RWPE2 (cell line): ENCODE measurements around the gene TMCC3.
A peak's percentile ranks its signal among the peaks of the same experiment; 100 is the strongest.

Experiments used
- ATAC-seq: fragments of 200-7000 bp; cut with Tn5 transposase; 3 replicates; pipeline ENCODE4 v1.9.1; 2021; ENCODE audit warnings: low read depth
- DNase-seq: peaks from one replicate; pipeline ENCODE4 v3.0.0-alpha.2; 2020; ENCODE audit warnings: low spot score
- H3K27ac ChIP-seq: fragments of 450-650 bp; 2 replicates; pipeline ENCODE4 v1.5.1; 2017; ENCODE audit warnings: mild to moderate bottlenecking; ENCODE audit not compliant: poor library complexity, severe bottlenecking
- H3K27me3 ChIP-seq: fragments of 250-450 bp; sonication (Bioruptor Pico); 2 replicates; pipeline ENCODE4 v1.5.1; 2021; ENCODE audit warnings: mild to moderate bottlenecking, moderate library complexity; ENCODE audit not compliant: insufficient read depth, poor library complexity, severe bottlenecking
- H3K36me3 ChIP-seq: fragments of 250-450 bp; sonication (Bioruptor Pico); 2 replicates; pipeline ENCODE4 v1.5.1; 2020; ENCODE audit warnings: low read depth, mild to moderate bottlenecking, moderate library complexity
- H3K4me1 ChIP-seq: fragments of 250-450 bp; sonication (Bioruptor Pico); 2 replicates; pipeline ENCODE4 v1.5.1; 2021; ENCODE audit warnings: mild to moderate bottlenecking, moderate library complexity; ENCODE audit not compliant: insufficient read depth, poor library complexity, severe bottlenecking
- H3K4me3 ChIP-seq: fragments of 250-450 bp; sonication (Bioruptor Pico); 2 replicates; pipeline ENCODE4 v1.5.1; 2021; ENCODE audit warnings: mild to moderate bottlenecking, moderate library complexity; ENCODE audit not compliant: severe bottlenecking
- H3K9me3 ChIP-seq: fragments of 250-450 bp; sonication (Bioruptor Pico); 2 replicates; pipeline ENCODE4 v1.5.1; 2021; ENCODE audit warnings: mild to moderate bottlenecking, moderate library complexity; ENCODE audit not compliant: severe bottlenecking
- CTCF ChIP-seq: fragments of 450-650 bp; IDR thresholded peaks from one replicate; pipeline ENCODE4 v1.5.1; 2017; ENCODE audit warnings: mild to moderate bottlenecking, moderate library complexity; ENCODE audit not compliant: poor library complexity, severe bottlenecking

The TMCC3 gene, protein sequence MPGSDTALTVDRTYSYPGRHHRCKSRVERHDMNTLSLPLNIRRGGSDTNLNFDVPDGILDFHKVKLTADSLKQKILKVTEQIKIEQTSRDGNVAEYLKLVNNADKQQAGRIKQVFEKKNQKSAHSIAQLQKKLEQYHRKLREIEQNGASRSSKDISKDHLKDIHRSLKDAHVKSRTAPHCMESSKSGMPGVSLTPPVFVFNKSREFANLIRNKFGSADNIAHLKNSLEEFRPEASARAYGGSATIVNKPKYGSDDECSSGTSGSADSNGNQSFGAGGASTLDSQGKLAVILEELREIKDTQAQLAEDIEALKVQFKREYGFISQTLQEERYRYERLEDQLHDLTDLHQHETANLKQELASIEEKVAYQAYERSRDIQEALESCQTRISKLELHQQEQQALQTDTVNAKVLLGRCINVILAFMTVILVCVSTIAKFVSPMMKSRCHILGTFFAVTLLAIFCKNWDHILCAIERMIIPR

DNA sequence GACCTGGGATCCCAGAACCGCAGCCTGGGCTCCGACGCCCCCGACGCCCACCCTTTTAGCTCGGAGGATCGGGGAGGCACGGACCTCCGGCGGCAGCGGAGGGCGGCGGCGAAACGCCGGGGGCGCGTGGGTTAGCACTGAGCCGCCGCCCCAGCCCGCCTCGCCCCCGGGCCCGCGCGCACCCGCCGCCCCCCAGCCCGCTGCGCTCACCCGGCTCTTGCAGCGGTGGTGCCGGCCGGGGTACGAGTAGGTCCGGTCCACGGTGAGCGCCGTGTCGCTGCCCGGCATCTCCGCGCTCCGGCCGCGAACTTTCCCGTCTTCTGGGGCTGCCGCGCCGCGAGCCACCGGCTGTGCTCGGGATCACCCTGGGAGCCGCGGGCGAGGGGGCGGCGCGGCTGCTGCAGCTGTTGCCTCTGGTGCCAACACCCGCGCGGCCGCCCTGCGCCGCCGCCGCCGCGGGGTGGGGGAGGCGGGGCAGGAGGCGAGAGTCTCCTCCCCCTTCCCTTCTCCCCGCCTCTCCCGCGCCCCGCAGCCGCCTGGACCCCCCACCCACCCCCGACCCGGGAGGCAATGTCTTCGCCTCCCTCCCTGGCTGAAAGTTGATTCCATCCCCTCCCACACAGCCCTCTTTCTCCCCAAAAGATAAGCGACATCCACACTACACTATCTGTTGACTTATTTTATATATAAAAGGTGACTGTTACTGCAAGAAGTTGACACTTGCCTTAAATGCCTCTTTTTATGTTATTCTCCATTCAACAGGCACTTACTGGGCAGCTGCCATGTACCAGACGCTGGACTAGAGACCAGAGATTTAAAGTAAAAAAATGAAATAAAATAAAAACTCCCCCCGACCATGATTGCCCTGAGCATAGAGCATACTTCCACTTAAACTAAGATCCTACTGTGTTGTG, at the start of gene TMCC3:
TMCC3 (minus strand) TSS at position 415 of the 914 bp plus-strand sequence; CDS start at position 288, 127 bp downstream.
- Histone ChIP-seq H3K4me3 (peak within 1 kb of the TSS; percentile 70), H3K27me3 (no peaks in the 10 kb centered on the region), H3K36me3 (no peaks in the 10 kb centered on the region), H3K9me3 (no peaks in the 10 kb centered on the region), H3K27ac (peak within 1 kb of the TSS; percentile 45), H3K4me1 (peaks cover 20% of the 10 kb centered on the region)
- peak; percentile 70 for DNase-seq
- TF ChIP-seq CTCF = peak; percentile 25
- ATAC-seq = peak; percentile 63

DNA sequence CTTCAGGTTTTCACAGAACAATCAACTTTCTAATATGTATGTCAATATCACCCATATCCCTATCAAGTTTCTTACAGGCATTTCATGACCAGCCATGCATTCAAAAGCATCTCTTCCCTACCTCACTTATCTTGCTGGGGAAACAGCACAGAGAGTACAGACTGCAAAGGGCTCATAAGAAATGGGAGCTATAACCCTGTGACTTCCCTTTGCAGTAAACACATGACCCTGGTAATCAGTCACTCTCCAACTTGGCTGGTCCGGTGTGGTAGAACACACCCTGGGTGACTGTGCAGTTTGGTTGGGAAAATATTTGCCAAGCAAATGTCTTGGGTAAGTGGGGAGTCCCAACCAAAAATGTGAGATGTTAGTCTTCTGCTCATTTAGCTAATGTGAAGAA, 49.4 kb upstream of the TMCC3 start:
- H3K27me3 ChIP-seq = no peaks in the 10 kb centered on the region
- DNase-seq = no peak
- no peaks in the 10 kb centered on the region for H3K9me3 ChIP-seq
- H3K36me3 ChIP-seq = no peaks in the 10 kb centered on the region
- no peak overlapping the region for H3K27ac ChIP-seq
- ATAC-seq = no peak
- no peak overlapping the region for H3K4me3 ChIP-seq
- no peak for TF ChIP-seq CTCF
- no peaks in the 10 kb centered on the region for H3K4me1 ChIP-seq

DNA sequence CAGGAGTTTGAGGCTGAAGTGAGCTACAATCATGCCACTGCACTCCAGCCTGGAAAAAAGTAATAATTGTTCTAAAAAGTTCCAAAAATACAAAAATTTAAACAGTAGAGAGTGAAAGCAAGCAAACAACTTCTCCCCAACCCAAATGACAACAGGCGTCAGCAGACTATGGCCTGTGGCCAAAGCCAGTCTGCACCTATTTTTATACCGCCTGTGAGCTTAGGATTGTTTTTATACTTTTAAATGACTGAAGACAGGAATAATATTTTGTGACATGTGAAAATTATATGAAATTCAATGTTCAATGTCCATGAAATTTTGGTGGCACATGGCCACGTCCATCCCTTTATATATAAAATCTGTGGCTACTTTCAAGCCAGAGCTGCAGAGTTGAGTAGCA, 48.2 kb upstream of the TMCC3 start:
- no peak overlapping the region for H3K27ac ChIP-seq
- H3K27me3 ChIP-seq = no peaks in the 10 kb centered on the region
- ATAC-seq (no peak), DNase-seq (no peak)
- no peaks in the 10 kb centered on the region for H3K9me3 ChIP-seq
- no peak overlapping the region for H3K4me3 ChIP-seq
- TF ChIP-seq CTCF = no peak
- H3K36me3 ChIP-seq = no peaks in the 10 kb centered on the region
- H3K4me1 ChIP-seq = no peaks in the 10 kb centered on the region

DNA sequence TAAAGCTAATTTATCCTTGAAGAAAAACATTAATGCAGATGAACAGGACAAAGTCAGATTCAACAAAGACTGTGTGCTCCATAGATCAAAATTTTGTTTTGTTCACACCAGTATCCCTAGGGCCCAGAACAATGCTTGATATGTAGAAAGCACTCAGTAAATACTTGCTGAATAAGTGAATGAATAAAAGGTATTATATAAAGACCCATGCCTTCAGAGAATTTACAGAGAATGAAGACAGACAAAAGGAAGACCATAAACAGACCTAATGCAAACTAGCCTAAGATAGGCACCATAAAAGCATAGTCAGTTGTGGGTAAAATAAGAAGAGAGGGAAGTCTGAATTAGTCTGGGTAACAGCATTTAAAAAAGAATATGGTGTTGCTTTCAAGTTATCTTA, 47.3 kb upstream of the TMCC3 start:
- Histone ChIP-seq H3K27me3 (no peaks in the 10 kb centered on the region), H3K36me3 (no peaks in the 10 kb centered on the region), H3K4me1 (no peaks in the 10 kb centered on the region), H3K4me3 (no peak overlapping the region), H3K27ac (no peak overlapping the region), H3K9me3 (no peaks in the 10 kb centered on the region)
- no peak for ATAC-seq
- no peak for DNase-seq
- TF ChIP-seq CTCF = no peak
